ELR (cell line): ENCODE data around the gene NR5A1.

ENCODE experiments used
- DNase-seq: peaks from one replicate; pipeline ENCODE4 v3.0.0-alpha.2; 2015; ENCODE audit warnings: low read depth

Gene NR5A1

DNA sequence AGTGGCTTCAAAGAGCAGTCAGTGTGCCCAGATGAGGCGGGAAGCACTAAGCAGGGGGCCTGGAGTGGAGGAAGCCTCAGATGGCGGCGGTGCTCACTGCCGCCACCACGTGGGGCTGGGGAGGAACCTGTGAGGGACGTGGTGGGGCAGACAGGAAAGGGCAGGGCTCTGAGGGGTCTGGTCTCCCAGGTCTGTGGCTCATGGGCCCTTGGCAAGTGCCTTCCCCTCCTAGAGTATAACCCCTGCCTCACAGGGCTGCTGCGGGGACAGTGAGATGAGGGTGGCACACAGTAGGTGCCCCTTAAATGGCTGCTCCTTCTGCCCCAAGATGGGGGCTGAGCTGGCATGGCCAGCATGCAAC, 26.6 kb downstream of the NR5A1 start:
- peak; percentile 58 for DNase-seq

DNA sequence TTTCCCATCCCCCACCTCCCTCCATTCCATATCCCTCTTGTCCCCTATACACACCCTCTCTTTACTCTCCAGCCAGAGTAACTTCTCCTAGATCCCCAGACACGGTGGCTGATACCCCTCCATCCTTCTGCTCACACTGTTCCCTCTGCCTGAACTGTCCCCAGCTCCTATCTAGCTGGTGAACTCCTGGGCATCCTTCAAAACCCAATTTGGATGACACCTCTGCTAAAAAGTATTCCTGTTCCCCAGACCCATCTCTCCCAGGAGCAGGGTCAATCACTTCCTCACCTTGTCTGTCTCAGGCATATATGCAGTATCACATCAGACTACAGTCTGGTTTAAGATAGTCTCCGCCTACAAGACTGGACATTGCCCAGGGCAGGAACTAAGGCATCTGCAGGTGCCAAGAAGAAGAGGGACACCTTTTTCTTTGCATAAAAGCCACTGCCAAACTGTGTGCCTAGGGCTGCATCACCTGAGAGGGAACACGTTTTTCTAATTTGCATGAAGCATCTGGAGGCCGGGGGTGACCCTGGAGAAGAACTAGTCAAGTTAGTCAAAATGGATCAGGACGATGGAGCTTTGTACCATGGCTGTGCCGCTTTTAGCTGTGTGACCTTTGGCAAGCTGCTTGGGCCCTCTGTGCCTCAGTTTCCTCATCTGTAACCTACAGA, 27.1 kb downstream of the NR5A1 start:
- no peak for DNase-seq

DNA sequence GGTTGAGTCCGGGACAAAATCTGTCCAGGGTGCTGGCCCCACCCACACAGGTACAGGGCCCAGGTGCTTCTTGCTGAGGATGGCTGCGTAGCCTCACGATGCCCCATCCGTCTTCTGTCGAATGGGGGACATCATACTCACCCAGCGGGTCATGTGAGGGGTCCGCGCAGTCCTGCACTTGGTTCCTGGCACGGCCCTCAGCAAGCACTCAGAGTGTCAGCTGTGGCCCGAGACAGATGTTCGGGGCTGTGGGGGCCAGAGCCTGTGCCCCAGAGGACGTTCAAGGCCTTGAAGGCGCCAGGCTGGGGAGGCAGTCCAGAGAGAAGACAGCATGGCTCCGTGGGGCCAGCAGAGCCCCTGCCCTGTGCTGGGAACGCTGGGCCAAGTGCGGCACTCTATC, 27.8 kb downstream of the NR5A1 start:
- DNase-seq: no peak

DNA sequence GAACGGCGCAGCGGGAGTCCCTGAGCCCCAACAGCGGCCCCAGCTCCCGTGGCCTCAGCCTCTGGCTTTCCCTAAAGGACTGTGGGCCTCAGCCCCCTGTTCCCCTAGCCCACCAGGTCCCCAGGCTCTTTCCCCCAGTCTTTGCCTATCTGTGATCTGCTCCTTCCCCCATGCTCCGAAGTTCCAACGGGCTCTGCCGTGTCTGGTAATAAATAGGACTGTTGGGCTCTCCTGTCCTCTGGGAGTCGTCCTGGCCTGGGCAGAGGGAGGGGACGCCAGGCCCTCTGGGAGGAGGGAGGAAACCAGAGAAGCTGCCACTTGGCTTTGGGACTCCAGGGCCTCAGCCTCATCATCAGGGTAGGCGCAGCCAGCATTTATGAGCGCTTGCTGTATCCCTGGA, 28.8 kb downstream of the NR5A1 start:
- DNase-seq: no peak

DNA sequence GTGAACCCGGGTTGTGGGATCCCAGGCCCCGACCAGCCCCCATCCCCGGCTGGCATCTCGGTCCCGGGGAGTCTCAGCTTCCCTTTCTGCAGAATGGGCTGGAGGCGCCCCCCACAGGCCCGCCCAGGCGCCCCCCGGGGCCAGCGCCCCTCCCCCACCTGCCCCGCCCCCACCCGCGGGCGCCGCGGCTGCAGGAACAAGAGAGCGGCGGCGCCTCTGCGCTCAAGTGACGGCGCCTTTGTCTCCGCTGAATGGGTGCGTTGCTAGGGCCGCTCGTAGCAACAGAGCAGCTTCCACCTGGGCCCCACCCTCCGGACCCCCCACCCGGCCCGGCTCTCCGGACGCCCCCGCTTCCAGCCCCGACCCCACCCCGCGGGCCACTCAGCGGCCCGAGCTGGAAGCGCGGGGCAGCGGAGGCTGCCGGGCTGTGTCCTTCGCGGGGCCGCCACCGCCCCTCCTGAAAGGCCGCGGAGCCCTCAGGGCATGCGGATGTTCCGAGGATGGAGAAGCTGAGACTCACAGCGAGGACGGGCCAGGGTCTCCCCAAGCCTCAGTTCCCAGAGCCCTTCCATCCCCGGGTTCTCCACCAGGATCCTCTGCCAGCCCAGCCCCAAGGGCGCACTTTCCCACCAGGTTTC, 29.4 kb downstream of the NR5A1 start:
- DNase-seq: no peak

DNA sequence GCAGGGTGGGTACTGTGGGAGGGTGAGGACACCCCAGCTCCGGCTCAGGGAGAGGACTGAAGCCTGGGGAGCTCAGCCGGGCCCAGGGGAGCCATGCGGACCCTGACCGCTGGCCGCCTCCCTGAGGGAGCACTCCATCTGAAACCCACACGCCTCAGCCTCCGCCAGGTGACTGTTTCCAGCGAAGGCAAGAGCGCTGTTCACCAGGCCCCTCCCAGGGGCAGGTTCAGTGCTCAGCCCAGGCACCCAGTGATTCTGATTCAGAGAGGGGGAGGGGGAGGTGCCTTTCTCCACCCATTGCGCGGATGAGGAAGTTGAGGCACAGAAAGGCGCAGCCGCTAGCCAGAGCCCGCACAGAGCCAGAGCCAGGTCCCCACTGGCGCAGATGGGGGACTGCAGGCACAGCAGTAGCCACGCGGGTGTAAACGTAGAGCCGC, 30.0 kb downstream of the NR5A1 start:
- no peak for DNase-seq

DNA sequence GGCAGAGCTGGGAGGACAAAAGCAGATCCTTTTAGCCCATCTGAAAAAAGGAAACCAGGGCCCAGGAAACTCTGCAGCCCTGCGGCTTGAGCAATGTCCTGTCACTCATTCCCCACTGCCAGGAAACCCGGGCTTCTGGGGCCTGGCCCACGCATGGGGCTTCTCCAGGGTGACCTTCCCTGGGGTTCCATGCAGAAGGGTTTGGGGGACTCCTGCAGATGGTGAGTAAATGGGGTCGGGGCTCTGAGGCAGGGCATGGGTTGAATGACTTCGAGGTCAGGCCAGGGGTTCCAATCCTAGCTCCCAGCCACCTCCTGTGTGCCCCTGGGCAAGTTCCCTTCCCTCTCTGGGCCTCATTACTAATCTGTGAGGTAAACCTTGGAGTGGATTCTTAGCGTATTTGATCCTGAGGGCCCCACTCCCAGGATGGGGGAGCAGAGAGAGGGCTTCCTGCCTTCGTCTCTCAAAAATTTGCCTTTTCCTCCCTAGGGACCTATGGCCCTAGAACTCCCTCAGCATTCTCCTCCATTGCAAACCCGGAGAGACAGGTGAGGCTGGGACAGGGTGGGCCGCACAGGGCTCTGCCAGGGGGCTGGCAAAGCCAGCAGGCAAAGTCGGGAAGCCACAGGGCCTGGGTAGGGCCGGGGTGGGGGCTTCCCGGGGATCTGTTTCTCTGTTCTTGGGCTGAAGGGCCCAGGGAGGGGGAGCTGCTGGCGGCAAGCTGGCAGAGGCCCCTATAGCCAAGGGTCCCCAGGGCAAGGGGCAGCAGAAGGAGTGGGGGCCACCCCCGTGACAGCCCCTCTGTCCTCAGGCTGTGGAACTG, 31.1 kb downstream of the NR5A1 start:
- DNase-seq: no peak

DNA sequence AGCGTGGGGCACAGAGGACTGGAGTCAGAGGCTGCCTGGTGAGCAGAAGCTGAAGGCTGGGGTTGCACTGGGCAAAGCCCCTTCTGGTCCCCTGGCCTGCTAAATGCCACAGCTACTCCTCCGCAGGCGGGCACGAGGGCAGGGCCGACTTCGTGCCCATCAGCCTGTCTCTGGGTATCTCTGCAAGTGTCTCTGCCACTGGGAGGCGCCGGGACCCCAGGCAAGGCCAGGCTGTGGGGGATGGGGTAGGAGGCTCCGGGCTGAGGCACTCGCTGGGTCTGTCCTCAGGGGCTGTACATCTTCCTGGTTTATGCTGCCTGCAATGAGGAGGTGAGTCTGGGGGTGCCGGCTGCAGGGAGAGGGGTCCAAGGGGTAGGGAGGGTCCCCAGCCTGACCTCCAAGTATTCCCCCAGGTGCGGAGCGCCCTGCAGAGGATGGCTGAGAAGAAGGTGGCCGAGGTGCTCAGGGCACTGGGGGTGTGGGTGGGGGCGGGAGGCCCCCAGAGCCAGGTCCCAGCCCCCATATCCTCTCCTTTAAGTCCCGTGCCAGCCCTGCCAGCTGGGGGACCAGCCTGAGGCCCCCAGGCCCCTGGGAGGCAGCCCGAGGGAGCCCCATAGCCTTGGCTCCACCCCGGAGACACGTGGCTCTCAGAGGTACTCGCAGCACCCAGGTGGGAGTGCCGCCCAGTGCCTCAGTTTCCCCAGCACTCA, 31.9 kb downstream of the NR5A1 start:
- DNase-seq: no peak

DNA sequence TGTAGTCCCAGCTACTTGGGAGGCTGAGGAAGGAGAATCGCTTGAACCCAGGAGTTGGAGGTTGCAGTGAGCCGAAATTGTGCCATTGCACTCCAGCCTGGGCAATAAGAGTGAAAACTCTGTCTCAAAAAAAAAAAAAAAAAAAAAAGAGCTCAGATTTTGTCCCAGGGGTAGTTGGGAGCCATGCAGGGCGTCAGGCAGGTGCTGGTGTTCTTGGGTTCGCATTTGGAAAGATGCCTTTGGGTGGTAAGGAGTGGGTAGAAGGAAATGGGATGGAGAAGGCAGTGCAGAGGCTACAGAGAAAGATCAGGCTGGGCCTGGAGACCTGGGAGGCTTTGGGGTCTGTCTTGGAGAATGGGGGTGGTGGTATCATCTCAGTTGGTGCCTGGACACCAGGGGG, 33.0 kb downstream of the NR5A1 start:
- DNase-seq: no peak

DNA sequence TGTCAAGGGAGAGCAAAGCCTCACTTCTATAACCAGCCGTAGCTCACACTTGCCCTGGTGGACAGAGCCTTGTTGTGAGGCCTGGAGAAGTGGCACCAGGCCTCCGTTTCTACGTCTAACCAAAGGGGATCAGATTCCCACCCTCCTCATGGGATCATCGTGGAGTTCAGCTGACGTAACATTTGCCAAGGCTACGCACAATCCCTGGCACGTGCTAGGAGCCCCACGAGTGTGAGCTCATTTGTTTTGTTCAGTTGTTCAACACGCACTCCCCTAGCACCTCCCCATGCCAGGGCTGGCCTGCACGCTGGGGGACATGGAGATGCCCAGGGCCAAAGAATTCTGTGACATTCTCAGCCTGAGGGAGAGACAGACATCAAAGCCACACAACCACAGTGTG, 33.9 kb downstream of the NR5A1 start:
- DNase-seq: no peak

DNA sequence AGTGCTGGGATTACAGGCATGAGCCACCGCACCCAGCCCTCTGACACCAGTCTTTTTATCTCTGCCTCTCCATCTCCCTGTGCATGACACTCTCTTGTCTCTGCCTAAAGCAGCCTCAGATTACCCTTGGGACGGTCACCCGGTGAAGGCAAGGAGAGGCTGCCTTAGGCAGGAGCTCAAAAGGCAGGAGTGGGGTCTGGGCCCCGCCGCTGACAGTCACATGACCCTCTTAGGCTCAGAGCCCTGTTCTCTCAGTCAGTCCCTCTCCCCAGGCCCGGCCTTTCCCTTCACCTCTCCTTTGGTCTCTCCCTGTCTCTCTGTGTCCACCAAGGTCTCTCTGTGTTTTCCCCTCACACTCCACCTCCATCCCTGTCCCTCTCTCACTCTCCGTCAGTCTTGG, 34.4 kb downstream of the NR5A1 start:
- no peak for DNase-seq

DNA sequence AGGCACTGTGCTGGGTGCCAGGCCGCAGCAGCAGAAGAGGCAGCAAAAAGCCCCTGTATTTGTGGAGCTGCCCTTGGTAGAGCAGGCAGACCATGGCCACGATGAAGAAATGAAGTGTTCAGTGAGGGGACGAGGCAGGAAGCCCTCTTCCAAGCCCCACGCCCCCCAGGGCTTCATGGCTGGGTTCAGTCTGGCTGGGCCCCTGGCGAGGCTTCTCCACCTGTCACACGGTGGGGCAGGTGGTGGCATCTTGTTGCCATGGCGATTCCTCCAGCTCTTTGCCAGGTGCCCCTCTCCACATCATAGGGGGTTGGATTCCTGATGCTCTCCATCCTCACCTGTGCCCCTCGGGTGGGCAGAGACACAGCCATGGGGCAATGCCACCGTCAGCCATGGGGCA, 35.4 kb downstream of the NR5A1 start:
- no peak for DNase-seq

DNA sequence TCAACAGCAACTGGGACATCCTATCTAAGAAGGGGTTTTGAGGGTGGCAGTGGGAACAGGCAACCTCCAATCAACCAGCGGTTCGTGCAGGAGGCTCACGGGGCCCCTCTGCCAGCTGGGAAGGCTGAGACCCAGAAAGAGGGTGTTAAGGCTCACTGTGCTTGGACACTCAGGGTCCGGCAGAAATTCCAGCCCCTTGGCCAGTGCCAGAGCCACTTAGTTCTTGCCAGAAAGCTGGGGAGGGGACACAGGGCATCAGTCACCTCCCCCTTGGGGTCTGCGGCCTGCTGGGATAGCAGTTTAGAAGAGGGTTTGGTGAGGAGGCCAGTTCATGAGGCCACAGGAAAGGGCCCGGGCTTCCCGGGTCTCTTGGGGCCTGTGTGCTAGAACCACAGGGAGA, 36.5 kb downstream of the NR5A1 start:
- no peak for DNase-seq

DNA sequence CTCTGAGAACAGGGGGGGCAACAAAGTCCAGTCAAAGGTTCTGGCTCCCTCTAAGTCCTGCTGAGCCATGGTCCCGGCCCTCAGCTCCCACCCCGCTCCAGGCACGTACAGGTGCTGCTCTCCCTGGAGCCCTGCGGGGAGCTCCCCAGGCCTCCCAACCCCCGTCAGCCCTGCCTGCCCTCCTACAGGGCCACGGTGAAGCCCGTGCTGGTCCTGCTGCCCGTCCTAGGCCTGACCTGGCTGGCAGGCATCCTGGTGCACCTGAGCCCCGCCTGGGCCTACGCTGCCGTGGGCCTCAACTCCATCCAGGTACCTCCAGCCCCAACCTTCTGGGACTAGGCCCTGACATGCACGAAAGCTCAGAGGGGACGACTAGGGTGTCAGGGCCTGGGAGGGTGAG, 36.9 kb downstream of the NR5A1 start:
- no peak for DNase-seq

DNA sequence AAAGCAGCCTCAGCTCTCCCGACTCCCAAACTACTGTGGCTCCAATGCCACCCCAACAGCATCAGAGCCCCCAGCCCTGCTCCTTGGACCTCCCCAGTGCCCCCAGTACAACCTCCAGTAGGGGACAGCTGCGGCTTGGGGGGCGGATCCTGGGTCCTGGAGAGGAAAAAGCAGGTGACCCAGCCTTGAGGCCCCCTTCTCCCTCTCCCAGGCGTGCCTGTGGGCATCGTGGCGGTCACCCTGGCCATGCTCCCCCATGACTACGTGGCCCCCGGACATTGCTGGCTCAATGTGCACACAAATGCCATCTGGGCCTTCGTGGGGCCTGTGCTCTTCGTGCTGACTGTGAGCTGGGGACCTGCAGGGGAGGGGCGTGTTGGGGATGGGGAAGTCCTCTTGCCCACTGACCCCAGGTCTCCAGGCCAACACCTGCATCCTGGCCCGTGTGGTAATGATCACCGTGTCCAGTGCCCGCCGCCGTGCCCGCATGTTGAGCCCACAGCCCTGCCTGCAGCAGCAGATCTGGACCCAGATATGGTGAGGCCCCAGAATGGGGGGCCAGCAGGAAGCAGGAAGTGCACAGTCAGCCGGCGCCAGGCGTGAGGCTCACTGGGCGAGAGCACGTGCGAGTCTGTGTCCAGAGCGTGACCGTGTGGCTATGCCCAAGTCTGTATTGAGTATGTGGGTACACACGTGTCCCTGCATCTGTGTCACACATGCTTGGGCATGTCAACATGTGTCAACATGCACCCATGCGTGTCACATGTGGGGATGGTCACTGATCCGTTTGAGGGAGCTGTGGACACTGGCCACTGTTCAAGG, 38.0 kb downstream of the NR5A1 start:
- no peak for DNase-seq

DNA sequence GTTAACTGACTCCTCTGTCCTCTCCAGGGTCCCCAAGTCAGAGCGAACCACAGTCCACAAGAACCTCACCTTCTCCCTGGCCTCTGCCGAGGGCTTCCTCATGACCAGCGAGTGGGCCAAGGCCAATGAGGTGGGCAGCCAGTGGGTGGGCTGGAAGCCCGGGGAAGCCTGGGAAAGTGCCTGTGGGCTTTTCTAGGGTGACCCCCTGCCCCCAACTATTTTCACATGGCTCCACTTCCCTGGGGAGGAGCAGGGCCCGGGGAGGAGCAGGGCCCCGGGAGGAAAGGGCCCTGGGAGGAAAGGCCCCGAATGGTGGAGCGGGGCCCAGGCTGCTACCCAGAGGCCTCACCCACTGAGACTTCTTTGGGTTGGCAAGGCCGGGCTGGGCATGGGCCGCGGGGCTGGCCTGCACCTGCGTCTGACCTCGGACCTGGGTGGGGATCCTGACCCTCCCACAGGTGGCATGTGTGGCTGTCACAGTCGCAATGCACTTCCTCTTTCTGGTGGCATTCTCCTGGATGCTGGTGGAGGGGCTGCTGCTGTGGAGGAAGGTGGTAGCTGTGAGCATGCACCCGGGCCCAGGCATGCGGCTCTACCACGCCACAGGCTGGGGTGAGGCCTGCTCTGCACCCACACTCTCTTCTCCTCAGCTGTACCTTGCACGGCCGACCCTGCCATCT, 39.0 kb downstream of the NR5A1 start:
- DNase-seq: no peak

DNA sequence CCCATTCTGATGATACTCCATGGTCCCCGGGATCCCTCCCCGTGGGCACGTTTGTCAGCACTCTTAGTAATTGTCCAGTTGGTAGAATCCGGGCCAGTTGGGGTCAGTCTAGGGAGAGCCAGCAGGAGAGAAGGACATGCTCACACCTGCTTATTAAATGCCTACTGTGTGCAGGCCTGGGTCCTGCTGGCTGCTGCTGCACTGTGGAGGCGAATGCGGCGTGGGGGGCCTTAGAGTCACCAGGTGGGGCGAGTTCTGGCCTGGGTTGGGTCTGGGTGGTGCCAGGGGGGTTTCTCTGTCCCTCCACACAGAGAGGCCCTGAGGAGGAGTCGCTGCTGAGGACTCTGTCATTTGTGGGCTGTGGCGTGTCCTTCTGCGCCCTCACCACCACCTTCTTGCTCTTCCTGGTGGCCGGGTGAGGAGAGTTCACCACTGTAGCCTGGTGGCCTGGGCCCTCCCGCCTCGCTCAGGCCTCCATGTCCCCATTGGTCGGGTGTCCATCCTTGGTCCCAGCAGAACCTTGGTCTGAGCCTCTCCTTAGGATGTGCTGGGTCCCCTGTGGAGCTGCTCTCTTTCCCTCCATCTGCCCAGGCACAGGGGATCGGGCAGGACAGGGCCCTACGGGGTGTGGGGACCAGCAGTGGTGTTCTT, 39.7 kb downstream of the NR5A1 start:
- no peak for DNase-seq

DNA sequence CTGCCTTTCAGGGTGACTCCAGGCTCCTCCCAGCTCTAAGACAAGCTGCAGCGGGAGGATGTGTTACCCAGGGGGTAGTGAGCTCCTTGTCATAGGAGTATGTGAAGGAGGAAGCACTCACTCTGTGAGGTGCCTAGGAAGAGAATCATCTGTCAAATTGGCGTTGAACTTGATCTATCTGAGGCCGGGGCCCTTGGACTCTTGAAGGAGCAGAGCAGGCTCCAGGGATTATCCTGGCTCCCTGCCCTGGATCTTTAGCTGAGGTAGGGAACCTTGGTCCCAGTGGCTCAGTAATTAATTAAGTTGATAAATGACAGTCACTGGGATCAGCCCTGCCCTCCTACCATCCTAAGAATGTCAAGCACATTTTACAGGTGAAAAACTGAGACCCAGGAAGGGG, 41.5 kb downstream of the NR5A1 start:
- DNase-seq: no peak

DNA sequence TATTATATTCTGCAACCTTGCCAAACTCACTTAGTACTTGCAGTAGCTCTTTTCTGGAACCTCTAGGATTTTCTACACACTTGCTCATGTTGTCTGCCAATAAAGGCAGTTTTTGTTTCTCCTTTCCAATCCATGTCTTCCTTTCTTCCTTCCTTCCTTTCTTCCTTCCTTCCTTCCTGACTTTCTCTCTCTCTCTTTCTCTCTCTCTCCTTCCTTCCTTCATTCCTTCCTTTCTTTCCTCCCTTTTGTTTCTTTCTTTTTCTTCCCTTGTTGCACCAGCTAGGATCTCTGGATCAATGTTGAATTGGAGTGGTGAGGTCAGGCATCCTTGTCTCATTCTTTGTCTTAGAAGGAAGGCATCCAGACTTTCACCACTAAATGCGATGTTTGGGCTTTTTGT, 44.5 kb downstream of the NR5A1 start:
- no peak for DNase-seq

DNA sequence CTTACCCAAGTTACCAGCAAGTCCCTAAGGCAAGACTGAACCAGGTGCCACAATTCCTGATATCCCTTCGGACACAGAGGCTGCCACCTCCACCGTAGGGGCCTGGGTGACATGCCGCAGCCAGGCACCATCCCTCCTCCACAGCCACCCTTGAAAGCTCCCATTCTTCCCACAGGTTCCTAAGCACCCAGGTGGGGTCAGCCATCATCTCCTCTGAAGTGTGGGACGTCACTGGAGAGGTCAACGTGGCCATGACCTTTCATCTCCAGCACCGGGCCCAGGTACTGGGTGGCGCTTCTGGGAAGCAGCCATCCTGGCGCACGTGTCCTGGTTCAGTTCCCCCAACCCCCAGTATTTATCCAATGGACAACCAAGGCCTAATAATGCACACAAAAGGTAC, 48.8 kb downstream of the NR5A1 start:
- DNase-seq: no peak
